Gastrocnemius medialis (tissue), 4 donors: Measurements from ENCODE around the gene TRAF5. TPM values are rescaled to one million over a fixed set of nuclear protein-coding genes. Genes with fewer than 3 reads are reported as not detected.

ENCODE experiments used
- ATAC-seq, 2 donors: fragments of 150-250 bp; one replicate each; pipeline ENCODE4 v1.9.1; 2016
- DNase-seq, 2 donors: peaks; one replicate each; pipeline ENCODE4 v3.0.0-alpha.2; 2019
- H3K27ac ChIP-seq, 4 donors: fragments of 200-600 bp; sonication (generic); 1 replicate in 1 of 4; 2 replicates in 3 of 4; pipeline ENCODE4 v1.5.1; 2016 to 2018; ENCODE audit warnings: mild to moderate bottlenecking in 2 of 4, moderate library complexity in 1 of 4
- H3K27me3 ChIP-seq, 3 donors: fragments of 200-600 bp; sonication (generic) in 2 of 3; 1 replicate in 1 of 3; 2 replicates in 2 of 3; pipeline versions ENCODE4 v1.5.1 to v1.6.0; 2016 to 2019; ENCODE audit warnings: mild to moderate bottlenecking in 1 of 3, moderate library complexity in 1 of 3
- H3K36me3 ChIP-seq, 2 donors: fragments of 200-600 bp; sonication (generic) in 1 of 2; one replicate each; pipeline ENCODE4 v1.5.1; 2017 to 2018
- H3K4me1 ChIP-seq, 2 donors: fragments of 200-600 bp; sonication (generic) in 1 of 2; one replicate each; pipeline ENCODE4 v1.5.1; 2016 to 2017; ENCODE audit warnings: mild to moderate bottlenecking in 2 of 2
- H3K4me3 ChIP-seq, 4 donors: fragments of 200-600 bp; sonication (generic) in 3 of 4; 1 replicate in 1 of 4; 2 replicates in 3 of 4; pipeline ENCODE4 v1.5.1; 2016 to 2019; ENCODE audit warnings: mild to moderate bottlenecking in 2 of 4
- H3K9me3 ChIP-seq, 3 donors: fragments of 200-600 bp; sonication (generic) in 2 of 3; 1 replicate in 1 of 3; 2 replicates in 2 of 3; pipeline ENCODE4 v1.5.1; 2016 to 2019
- POLR2A ChIP-seq, 2 donors: fragments of 450-650 bp; IDR thresholded peaks; one replicate each; pipeline ENCODE4 v1.6.1; 2017; ENCODE audit warnings: antibody characterized with exemption in 2 of 2, mild to moderate bottlenecking in 2 of 2, moderate library complexity in 2 of 2
- in situ Hi-C, 4 donors: fragments of 200-750 bp; cut with MboI; loops; one replicate each; pipeline versions ENCODE4 v1.15.0 to v1.8.0; 2017; ENCODE audit warnings: low sequenced_read_pairs in 4 of 4
- intact Hi-C: fragments of 100-400 bp; cut with DNase I; formaldehyde crosslinking; loops from one replicate; pipeline ENCODE4 v1.15.1; 2023; ENCODE audit warnings: low total_unique reads
- total RNA-seq, 4 donors: library from RNA; depleted of rRNA; stranded (reverse); fragments of >200 nt; gene quantifications; one replicate each; pipeline versions ENCODE4 v1.1.0 to v1.2.3, GENCODE V29; 2016
- TF ChIP-seq, protein P1 (sequence below), 5 experiments: fragments of 450-650 bp in 3 of 5; fragments of 200-600 bp in 2 of 5; sonication (generic) in 2 of 5; IDR thresholded peaks in 4 of 5; conservative IDR thresholded peaks in 1 of 5; 1 replicate in 4 of 5; 2 replicates in 1 of 5; pipeline ENCODE4 v1.5.1; 2016 to 2019; ENCODE audit warnings: antibody characterized with exemption in 5 of 5, mild to moderate bottlenecking in 3 of 5, moderate library complexity in 3 of 5

TRAF5 gene, protein sequence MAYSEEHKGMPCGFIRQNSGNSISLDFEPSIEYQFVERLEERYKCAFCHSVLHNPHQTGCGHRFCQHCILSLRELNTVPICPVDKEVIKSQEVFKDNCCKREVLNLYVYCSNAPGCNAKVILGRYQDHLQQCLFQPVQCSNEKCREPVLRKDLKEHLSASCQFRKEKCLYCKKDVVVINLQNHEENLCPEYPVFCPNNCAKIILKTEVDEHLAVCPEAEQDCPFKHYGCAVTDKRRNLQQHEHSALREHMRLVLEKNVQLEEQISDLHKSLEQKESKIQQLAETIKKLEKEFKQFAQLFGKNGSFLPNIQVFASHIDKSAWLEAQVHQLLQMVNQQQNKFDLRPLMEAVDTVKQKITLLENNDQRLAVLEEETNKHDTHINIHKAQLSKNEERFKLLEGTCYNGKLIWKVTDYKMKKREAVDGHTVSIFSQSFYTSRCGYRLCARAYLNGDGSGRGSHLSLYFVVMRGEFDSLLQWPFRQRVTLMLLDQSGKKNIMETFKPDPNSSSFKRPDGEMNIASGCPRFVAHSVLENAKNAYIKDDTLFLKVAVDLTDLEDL
- total RNA-seq: under 1 TPM; 0.29 to 0.84 (median 0.60) TPM

DNA sequence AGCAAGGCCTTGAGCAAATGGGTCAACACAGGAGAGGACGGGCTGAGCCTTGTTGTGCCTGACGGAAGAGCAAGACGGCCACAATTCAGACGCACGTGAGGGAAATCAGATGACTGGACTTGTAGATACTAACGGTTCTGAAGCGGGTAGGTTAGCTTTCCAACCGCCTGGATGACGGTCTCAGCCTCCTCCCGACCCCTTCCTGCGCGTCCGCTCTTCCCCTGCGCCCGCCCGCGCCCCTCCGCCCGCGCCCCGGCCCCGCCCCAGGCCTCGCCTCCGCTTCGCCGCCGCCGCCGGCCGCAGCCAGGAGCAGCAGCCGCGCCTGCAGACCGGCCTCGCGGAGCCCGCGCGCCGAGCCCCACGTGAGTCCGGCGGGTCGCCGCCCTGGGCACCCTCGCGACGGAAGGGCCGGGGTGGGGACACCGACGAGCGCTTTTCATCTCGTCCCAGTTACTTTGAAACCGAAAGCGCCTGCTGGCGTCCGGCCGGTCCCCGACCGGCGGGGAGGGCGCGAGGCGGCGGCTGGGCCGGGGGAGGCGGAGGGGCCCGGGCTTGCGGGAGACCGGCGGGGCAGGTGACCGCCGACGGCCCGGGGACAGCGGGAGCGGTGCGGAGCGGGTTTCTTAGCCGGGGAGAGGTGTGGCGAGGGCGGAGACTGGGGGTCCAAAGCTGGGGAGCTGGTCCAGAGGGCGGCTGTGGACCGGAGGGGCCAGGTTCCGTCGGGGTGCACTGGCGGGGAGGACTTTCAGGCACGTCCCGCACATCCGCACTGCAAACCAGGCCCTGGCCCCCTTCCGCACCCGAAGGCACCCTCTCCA, at the start of gene TRAF5:
Gene TRAF5, plus strand, starts transcription at position 306 of the 818 bp plus-strand sequence. CDS start 26,407 bp downstream, outside the sequence.
- Histone ChIP-seq H3K27ac (peak within 1 kb of the TSS; percentile 53 to 71 (median 63)), H3K4me3 (peak within 1 kb of the TSS; percentile 54 to 79 (median 68)), H3K36me3 (no peaks in the 10 kb centered on the region), H3K27me3 (no peaks in the 10 kb centered on the region), H3K4me1 (no peaks in the 10 kb centered on the region), H3K9me3 (no peaks in the 10 kb centered on the region)
- intact Hi-C loops (loop anchor here (2.0 to 10.0 kb wide), 3 partner anchors 56 to 328 kb away; no protein-coding TSS in a partner anchor), in situ Hi-C loops (loop anchor here in 2 of 4 donors (10.0 kb wide), 3 partner anchors 62 to 328 kb away; no protein-coding TSS in a partner anchor)
- peak; percentile 16 to 36 for DNase-seq
- peak; percentile 60 to 65 for ATAC-seq
- TF ChIP-seq, protein P1, sequence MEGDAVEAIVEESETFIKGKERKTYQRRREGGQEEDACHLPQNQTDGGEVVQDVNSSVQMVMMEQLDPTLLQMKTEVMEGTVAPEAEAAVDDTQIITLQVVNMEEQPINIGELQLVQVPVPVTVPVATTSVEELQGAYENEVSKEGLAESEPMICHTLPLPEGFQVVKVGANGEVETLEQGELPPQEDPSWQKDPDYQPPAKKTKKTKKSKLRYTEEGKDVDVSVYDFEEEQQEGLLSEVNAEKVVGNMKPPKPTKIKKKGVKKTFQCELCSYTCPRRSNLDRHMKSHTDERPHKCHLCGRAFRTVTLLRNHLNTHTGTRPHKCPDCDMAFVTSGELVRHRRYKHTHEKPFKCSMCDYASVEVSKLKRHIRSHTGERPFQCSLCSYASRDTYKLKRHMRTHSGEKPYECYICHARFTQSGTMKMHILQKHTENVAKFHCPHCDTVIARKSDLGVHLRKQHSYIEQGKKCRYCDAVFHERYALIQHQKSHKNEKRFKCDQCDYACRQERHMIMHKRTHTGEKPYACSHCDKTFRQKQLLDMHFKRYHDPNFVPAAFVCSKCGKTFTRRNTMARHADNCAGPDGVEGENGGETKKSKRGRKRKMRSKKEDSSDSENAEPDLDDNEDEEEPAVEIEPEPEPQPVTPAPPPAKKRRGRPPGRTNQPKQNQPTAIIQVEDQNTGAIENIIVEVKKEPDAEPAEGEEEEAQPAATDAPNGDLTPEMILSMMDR (IDR thresholded peaks at IDR 0.05 in 4 of 5, conservative IDR thresholded peaks at IDR 0.05 in 1 of 5): no peak
- TF ChIP-seq POLR2A (IDR thresholded peaks at IDR 0.05): no peak

DNA sequence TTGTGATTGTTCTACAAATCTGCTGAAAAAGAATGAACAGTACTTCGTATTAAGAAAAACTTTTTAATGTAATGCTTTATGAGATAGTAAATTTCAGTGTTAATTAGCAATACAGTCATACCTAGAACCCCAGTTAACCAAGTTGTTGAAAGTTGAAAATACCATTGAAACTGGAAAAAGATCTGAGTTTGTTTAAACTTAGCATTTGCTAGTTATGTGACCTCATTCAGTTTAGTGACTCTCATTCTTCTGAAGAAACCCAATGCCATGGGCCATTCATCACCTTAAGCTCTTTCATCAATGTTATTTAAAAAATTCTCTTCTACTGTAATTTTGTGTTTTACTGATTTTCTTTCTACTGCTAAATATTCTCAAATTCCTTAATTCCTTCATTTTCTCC, 47.3 kb upstream of the TRAF5 start:
- ATAC-seq (no peak), DNase-seq (no peak)
- peaks cover 7 to 83% of the 10 kb centered on the region in 2 donors for H3K36me3 ChIP-seq

DNA sequence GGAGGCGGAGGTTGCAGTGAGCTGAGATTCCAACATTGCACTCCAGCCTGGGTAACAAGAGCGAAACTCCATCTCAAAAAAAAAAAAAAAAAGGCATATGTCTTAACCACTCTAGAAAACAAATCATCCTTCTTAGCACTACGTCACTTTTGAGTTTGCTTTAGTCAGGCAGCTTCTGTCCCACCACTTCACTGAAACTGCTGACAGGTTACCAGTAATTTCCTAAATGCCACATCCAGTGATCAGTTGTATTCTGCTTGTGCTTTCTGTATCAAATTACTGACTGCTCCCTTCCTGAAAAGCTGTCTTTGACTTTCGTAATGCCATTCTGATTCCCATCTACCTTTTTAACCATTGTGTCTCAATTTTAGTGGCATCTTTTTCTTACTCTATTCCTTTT, 45.7 kb upstream of the TRAF5 start:
- peak overlapping the region; percentile 29 to 59 (median 52) for H3K27ac ChIP-seq
- TF ChIP-seq POLR2A (IDR thresholded peaks at IDR 0.05): no peak
- TF ChIP-seq, protein P1 (IDR thresholded peaks at IDR 0.05 in 4 of 5, conservative IDR thresholded peaks at IDR 0.05 in 1 of 5): no peak
- DNase-seq: no peak
- H3K27me3 ChIP-seq: no peaks in the 10 kb centered on the region
- peaks cover 0 to 8% of the 10 kb centered on the region in 2 donors for H3K4me1 ChIP-seq
- peaks cover 7 to 82% of the 10 kb centered on the region in 2 donors for H3K36me3 ChIP-seq
- peak in 1 of 2 donors; percentile 41 for ATAC-seq
- H3K9me3 ChIP-seq: no peaks in the 10 kb centered on the region
- in situ Hi-C loops: no loop called here
- no peak overlapping the region for H3K4me3 ChIP-seq
- intact Hi-C loops: no loop called here

More for the DNA sequence above, 47.3 kb upstream of the TRAF5 start:
- in situ Hi-C loops (no loop called here), intact Hi-C loops (no loop called here)
- no peaks in the 10 kb centered on the region for H3K9me3 ChIP-seq
- TF ChIP-seq, protein P1 (IDR thresholded peaks at IDR 0.05 in 4 of 5, conservative IDR thresholded peaks at IDR 0.05 in 1 of 5): no peak
- H3K27ac ChIP-seq: no peak overlapping the region
- H3K4me1 ChIP-seq: peaks cover 0 to 15% of the 10 kb centered on the region in 2 donors
- no peaks in the 10 kb centered on the region for H3K27me3 ChIP-seq
- no peak overlapping the region for H3K4me3 ChIP-seq

DNA sequence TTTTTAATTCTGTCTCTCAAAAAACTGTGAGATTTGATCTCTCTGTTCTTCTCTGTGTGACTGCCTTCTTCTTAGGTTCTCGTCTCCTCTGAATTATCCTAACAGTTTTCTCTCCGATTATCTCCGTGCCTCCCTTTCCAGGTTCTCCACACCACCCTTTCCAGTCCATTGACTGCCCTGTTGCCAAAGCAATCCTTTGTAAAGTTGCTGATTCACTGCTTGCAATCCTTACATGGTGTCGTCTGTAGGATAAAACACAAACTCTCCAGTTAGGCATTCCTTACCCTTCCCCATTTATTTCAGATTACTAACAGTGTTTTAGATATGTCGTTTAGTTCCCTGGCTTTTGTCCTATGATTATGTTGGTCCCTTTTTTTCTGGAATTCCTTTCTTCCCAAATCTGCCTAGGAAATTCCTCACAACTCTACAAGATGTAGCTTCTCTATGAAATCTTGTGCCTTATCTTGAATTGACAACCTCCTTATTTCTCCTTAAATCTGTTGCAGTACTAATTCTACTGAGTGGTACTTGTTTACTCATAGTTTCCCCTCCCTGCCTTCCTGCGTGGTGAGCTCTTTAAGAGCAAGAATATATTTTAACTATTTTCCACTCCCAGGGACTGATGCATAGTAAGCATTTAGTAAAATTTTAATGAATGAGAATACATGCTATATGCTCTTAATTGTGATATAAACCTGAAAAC, 45.2 kb upstream of the TRAF5 start:
- no peaks in the 10 kb centered on the region for H3K27me3 ChIP-seq
- TF ChIP-seq POLR2A (IDR thresholded peaks at IDR 0.05): no peak
- TF ChIP-seq, protein P1 (IDR thresholded peaks at IDR 0.05 in 4 of 5, conservative IDR thresholded peaks at IDR 0.05 in 1 of 5): no peak
- intact Hi-C loops (no loop called here), in situ Hi-C loops (no loop called here)
- no peaks in the 10 kb centered on the region for H3K9me3 ChIP-seq
- ATAC-seq (peak in 1 of 2 donors; percentile 73), DNase-seq (no peak)
- H3K27ac ChIP-seq: peak overlapping the region; percentile 29 to 59 (median 52)
- H3K4me1 ChIP-seq: peaks cover 0 to 8% of the 10 kb centered on the region in 2 donors
- H3K4me3 ChIP-seq: no peak overlapping the region
- peaks cover 7 to 76% of the 10 kb centered on the region in 2 donors for H3K36me3 ChIP-seq
